Stimulated activated CD8-positive, alpha-beta memory T cell treated with anti-CD3 and anti-CD28 coated beads, Interleukin-12 subunit alpha, Interleukin-12 subunit beta, amount 100 ng/mL, for 4 hours (primary cell): ENCODE data around the gene MCM9.
"Not testable (repeated sequence)": the region's sequence is repeated elsewhere in the genome, so short reads cannot be mapped to it uniquely, and the experiment has no call there.

Experiments used
- DNase-seq: peaks from one replicate; pipeline ENCODE4 v3.0.0-alpha.2; 2020; ENCODE audit warnings: low read depth

MCM9 gene

DNA sequence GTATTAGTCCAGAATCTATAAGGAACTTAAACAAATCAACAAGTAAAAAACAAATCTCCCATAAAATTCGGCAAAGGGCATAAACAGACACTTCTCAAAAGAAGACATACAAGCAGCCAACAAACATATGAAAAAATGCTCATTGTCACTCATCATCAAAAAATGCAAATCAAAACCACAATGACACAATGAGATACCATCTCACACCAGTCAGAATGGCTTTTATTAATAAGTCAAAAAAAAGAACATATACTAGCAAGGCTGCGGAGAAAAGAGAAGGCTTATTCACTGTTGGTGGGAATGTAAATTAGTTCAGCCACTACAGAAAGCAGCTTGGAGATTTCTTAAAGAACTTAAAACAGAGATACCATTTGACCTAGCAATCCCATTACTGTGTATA is 169.6 kb downstream of the MCM9 start:
- not testable (repeated sequence) for DNase-seq

DNA sequence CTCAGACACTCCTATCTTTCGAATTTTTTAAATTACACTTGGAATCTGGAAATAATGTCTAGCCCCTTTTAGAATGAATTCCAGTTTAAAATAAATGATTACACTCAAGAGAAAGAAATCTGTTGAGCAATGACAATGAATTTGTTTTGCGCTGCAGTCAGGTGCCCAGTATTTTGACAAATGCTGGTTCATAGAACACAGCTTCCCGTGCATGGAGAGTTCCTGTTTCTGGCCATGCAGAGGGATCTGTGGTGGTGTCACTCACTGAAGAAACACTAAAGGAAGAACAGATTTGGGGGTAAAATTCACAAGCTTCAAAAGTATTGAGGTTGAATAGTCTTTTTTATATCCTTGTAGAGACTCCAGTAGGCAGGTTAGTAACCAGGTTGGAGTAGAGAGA is 170.2 kb downstream of the MCM9 start:
- no peak for DNase-seq
